Neural cell (in vitro differentiated cells): ENCODE results near the gene CDK5RAP2. TPM values are rescaled to one million over a fixed set of nuclear protein-coding genes. Genes with fewer than 3 reads are reported as not detected.

ENCODE experiments used
- H2AFZ ChIP-seq: fragments of 200-600, 300-800 bp; sonication (generic), shearing (Covaris generic); 2 replicates; pipeline ENCODE4 v1.6.0; 2014; ENCODE audit warnings: low read depth, mild to moderate bottlenecking, antibody characterized with exemption, low read length, moderate library complexity
- H3F3A ChIP-seq: fragments of 200-600 bp; shearing (Covaris generic); 2 replicates; pipeline ENCODE4 v1.6.1; 2016; ENCODE audit warnings: mild to moderate bottlenecking, moderate library complexity, mixed read lengths, antibody characterized with exemption, low read length; ENCODE audit not compliant: insufficient read depth, poor library complexity, severe bottlenecking
- H3K27ac ChIP-seq: fragments of 200-600, 300-800 bp; sonication (generic), shearing (Covaris generic); 2 replicates; pipeline ENCODE4 v1.5.1; 2014; ENCODE audit warnings: mild to moderate bottlenecking, low read length, moderate library complexity
- H3K27me3 ChIP-seq: fragments of 300-800, 200-600 bp; sonication (generic), shearing (Covaris generic); 2 replicates; pipeline ENCODE4 v1.6.0; 2014; ENCODE audit warnings: mild to moderate bottlenecking, low read depth, low read length, moderate library complexity; ENCODE audit not compliant: insufficient read depth
- H3K36me3 ChIP-seq: fragments of 300-800, 200-600 bp; sonication (generic), shearing (Covaris generic); 2 replicates; pipeline ENCODE4 v1.5.1; 2014; ENCODE audit warnings: mild to moderate bottlenecking, antibody characterized with exemption, low read length, moderate library complexity; ENCODE audit not compliant: insufficient read depth
- H3K4me2 ChIP-seq: fragments of 300-800, 200-600 bp; sonication (generic), shearing (Covaris generic); 2 replicates; pipeline ENCODE4 v1.6.0; 2014; ENCODE audit warnings: mild to moderate bottlenecking, low read length
- H3K4me3 ChIP-seq: fragments of 300-800, 200-600 bp; sonication (generic), shearing (Covaris generic); 2 replicates; pipeline ENCODE4 v1.5.1; 2014; ENCODE audit warnings: mild to moderate bottlenecking, low read length, moderate library complexity
- H3K79me2 ChIP-seq: fragments of 200-600 bp; shearing (Covaris generic); replicated peaks from 2 replicates; pipeline ENCODE4 v1.6.0; 2014; ENCODE audit warnings: mild to moderate bottlenecking, low read length, moderate library complexity; ENCODE audit not compliant: insufficient read depth
- H3K9ac ChIP-seq: fragments of 300-800, 200-600 bp; sonication (generic), shearing (Covaris generic); 2 replicates; pipeline ENCODE4 v1.6.1; 2016; ENCODE audit warnings: mild to moderate bottlenecking, low read length, mixed read lengths
- H3K9me2 ChIP-seq: fragments of 200-600 bp; shearing (Covaris generic); 2 replicates; pipeline ENCODE4 v1.6.1; 2016; ENCODE audit warnings: mild to moderate bottlenecking, low read length, mixed read lengths; ENCODE audit not compliant: insufficient read depth
- H3K9me3 ChIP-seq: fragments of 200-600, 300-800 bp; sonication (generic), shearing (Covaris generic); 2 replicates; pipeline ENCODE4 v1.6.1; 2016; ENCODE audit warnings: mild to moderate bottlenecking, mixed run types, low read length, moderate library complexity, mixed read lengths
- H4K20me1 ChIP-seq: fragments of 200-600 bp; shearing (Covaris generic); 2 replicates; pipeline ENCODE4 v1.6.1; 2016; ENCODE audit warnings: mild to moderate bottlenecking, mixed run types; ENCODE audit not compliant: insufficient read depth
- EP300 ChIP-seq: fragments of 450-650 bp; conservative IDR thresholded peaks from 2 replicates; pipeline ENCODE4 v1.6.1; 2014; ENCODE audit warnings: antibody characterized with exemption, mild to moderate bottlenecking, moderate library complexity; ENCODE audit not compliant: poor library complexity, severe bottlenecking
- EZH2 ChIP-seq: fragments of 200-600, 300-800 bp; shearing (Covaris generic), sonication (generic); IDR thresholded peaks from 2 replicates; pipeline ENCODE4 v1.6.1; 2014; ENCODE audit warnings: antibody characterized with exemption, low read length, borderline replicate concordance, mild to moderate bottlenecking; ENCODE audit not compliant: insufficient read depth, poor library complexity, severe bottlenecking
- MXI1 ChIP-seq: fragments of 450-650 bp; conservative IDR thresholded peaks from 2 replicates; pipeline ENCODE4 v1.6.1; 2014; ENCODE audit warnings: antibody characterized with exemption, mild to moderate bottlenecking; ENCODE audit not compliant: poor library complexity, severe bottlenecking
- POLR2AphosphoS5 ChIP-seq: IDR thresholded peaks from 2 replicates; pipeline ENCODE4 v1.6.1; 2012
- RAD21 ChIP-seq: fragments of 450-650 bp; conservative IDR thresholded peaks from 2 replicates; pipeline ENCODE4 v1.6.1; 2014; ENCODE audit warnings: antibody characterized with exemption, mild to moderate bottlenecking, moderate library complexity
- SMC3 ChIP-seq: fragments of 450-650 bp; conservative IDR thresholded peaks from 2 replicates; pipeline ENCODE4 v1.6.1; 2014; ENCODE audit warnings: antibody characterized with exemption, mild to moderate bottlenecking, moderate library complexity; ENCODE audit not compliant: poor library complexity
- TAF1 ChIP-seq: IDR thresholded peaks from 2 replicates; pipeline ENCODE4 v1.6.1; 2012; ENCODE audit warnings: low read depth
- polyA plus RNA-seq: library from polyadenylated mRNA; depleted of rRNA; stranded (reverse); fragments of >200 nt; gene quantifications from 2 replicates; pipeline ENCODE4 v1.2.3, GENCODE V29; 2014
- TF ChIP-seq, protein P1 (sequence below): fragments of 450-650 bp; IDR thresholded peaks from 2 replicates; pipeline ENCODE4 v1.5.1; 2014; ENCODE audit warnings: antibody characterized with exemption, mild to moderate bottlenecking, moderate library complexity; ENCODE audit not compliant: poor library complexity, severe bottlenecking
- TF ChIP-seq, protein P2 (sequence below): IDR thresholded peaks from 2 replicates; pipeline ENCODE4 v1.6.1; 2012; ENCODE audit warnings: borderline replicate concordance

Gene CDK5RAP2
- polyA plus RNA-seq, 1 donor from 2014 or later, result 43.3 TPM

DNA sequence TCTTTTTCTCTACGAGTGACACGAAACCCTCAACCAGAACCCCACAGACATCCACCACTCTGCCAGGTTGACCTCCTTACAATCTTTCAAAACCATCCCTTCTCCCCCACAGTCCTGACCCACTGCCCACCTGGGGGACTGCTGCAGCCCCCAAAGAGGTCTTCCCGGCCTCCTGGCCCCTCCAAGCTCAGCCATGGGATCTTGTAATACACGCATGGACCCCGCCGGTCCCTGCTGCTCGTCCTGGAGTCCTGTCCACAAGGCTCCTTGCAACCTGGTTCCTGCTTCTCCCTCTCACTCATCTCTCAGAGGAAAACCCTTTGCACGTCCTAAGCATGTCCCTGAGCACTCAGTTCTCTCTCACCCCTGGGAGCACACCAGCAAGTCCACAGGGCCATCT, 187.3 kb downstream of the CDK5RAP2 start:
- Histone ChIP-seq H3K4me2 (no peak overlapping the region), H4K20me1 (no peaks in the 10 kb centered on the region), H3K4me3 (no peak overlapping the region), H3K9me2 (no peaks in the 10 kb centered on the region), H3K27me3 (no peaks in the 10 kb centered on the region), H2AFZ (no peak overlapping the region), H3F3A (no peaks in the 10 kb centered on the region), H3K27ac (no peak overlapping the region), H3K36me3 (peaks cover 4% of the 10 kb centered on the region), H3K79me2 (no peaks in the 10 kb centered on the region), H3K9ac (no peak overlapping the region), H3K9me3 (no peaks in the 10 kb centered on the region)
- no peak for TF ChIP-seq POLR2AphosphoS5
- TF ChIP-seq, protein P1, sequence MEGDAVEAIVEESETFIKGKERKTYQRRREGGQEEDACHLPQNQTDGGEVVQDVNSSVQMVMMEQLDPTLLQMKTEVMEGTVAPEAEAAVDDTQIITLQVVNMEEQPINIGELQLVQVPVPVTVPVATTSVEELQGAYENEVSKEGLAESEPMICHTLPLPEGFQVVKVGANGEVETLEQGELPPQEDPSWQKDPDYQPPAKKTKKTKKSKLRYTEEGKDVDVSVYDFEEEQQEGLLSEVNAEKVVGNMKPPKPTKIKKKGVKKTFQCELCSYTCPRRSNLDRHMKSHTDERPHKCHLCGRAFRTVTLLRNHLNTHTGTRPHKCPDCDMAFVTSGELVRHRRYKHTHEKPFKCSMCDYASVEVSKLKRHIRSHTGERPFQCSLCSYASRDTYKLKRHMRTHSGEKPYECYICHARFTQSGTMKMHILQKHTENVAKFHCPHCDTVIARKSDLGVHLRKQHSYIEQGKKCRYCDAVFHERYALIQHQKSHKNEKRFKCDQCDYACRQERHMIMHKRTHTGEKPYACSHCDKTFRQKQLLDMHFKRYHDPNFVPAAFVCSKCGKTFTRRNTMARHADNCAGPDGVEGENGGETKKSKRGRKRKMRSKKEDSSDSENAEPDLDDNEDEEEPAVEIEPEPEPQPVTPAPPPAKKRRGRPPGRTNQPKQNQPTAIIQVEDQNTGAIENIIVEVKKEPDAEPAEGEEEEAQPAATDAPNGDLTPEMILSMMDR, result no peak
- TF ChIP-seq EP300, result no peak
- no peak for TF ChIP-seq TAF1
- TF ChIP-seq SMC3, result no peak
- TF ChIP-seq, protein P2, sequence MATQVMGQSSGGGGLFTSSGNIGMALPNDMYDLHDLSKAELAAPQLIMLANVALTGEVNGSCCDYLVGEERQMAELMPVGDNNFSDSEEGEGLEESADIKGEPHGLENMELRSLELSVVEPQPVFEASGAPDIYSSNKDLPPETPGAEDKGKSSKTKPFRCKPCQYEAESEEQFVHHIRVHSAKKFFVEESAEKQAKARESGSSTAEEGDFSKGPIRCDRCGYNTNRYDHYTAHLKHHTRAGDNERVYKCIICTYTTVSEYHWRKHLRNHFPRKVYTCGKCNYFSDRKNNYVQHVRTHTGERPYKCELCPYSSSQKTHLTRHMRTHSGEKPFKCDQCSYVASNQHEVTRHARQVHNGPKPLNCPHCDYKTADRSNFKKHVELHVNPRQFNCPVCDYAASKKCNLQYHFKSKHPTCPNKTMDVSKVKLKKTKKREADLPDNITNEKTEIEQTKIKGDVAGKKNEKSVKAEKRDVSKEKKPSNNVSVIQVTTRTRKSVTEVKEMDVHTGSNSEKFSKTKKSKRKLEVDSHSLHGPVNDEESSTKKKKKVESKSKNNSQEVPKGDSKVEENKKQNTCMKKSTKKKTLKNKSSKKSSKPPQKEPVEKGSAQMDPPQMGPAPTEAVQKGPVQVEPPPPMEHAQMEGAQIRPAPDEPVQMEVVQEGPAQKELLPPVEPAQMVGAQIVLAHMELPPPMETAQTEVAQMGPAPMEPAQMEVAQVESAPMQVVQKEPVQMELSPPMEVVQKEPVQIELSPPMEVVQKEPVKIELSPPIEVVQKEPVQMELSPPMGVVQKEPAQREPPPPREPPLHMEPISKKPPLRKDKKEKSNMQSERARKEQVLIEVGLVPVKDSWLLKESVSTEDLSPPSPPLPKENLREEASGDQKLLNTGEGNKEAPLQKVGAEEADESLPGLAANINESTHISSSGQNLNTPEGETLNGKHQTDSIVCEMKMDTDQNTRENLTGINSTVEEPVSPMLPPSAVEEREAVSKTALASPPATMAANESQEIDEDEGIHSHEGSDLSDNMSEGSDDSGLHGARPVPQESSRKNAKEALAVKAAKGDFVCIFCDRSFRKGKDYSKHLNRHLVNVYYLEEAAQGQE, result no peak
- TF ChIP-seq RAD21, result no peak
- no peak for TF ChIP-seq MXI1
- no peak for TF ChIP-seq EZH2

DNA sequence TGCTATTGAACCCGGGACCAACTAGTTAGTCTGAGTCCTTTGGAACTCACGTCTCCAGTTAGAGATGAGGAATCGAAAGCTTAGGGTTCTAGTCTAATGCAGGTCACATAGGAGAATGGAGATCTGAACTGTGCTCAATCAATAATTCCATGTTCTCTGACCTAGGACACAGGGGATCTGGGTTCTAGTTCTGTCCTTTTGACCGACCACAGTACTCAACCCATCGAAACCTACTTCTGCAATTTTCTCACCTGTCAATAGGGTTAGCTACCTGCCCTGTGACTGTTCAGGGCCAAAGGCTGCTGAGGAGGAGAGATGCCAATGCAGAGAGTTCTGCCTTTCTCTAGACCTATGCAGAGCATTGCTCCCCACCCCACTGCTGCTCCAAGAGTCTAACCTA, 187.7 kb downstream of the CDK5RAP2 start:
- H3K9ac ChIP-seq, result no peak overlapping the region
- no peak overlapping the region for H2AFZ ChIP-seq
- no peaks in the 10 kb centered on the region for H3K27me3 ChIP-seq
- H3K9me3 ChIP-seq, result no peaks in the 10 kb centered on the region
- H4K20me1 ChIP-seq, result no peaks in the 10 kb centered on the region
- no peaks in the 10 kb centered on the region for H3K79me2 ChIP-seq
- H3K9me2 ChIP-seq, result no peaks in the 10 kb centered on the region
- H3F3A ChIP-seq, result no peaks in the 10 kb centered on the region
- no peak overlapping the region for H3K4me3 ChIP-seq
- TF ChIP-seq POLR2AphosphoS5 (no peak), SMC3 (no peak), MXI1 (no peak), TAF1 (no peak), EP300 (no peak)
- no peak overlapping the region for H3K27ac ChIP-seq
- no peak overlapping the region for H3K4me2 ChIP-seq
- peaks cover 4% of the 10 kb centered on the region for H3K36me3 ChIP-seq

DNA sequence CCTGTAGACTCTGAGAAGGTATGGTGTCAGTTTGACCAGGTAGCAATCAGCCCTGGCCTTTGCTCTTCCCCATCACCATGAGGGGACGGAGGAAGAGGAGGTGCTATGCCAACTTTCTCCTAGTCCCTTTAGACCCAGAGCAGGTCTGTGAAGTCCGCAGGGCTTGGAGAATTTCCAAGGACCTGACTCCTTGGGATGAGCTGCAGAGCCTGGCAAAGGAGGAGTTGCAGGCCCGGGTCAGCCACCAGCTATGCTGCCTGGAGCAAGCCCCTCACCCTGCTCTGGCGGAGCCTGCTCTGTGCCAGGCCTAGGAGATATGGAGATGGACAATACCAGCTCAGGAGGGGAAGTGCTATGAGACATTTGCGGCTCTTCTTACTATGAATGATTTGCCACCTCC, 188.3 kb downstream of the CDK5RAP2 start:
- H4K20me1 ChIP-seq, result no peaks in the 10 kb centered on the region
- no peak overlapping the region for H3K4me3 ChIP-seq
- peaks cover 4% of the 10 kb centered on the region for H3K36me3 ChIP-seq
- H3K9ac ChIP-seq, result no peak overlapping the region
- no peaks in the 10 kb centered on the region for H3F3A ChIP-seq
- TF ChIP-seq, protein P1, result no peak
- TF ChIP-seq RAD21, result no peak
- TF ChIP-seq, protein P2, result no peak
- no peak for TF ChIP-seq TAF1
- TF ChIP-seq EZH2, result no peak
- no peak for TF ChIP-seq MXI1
- no peak for TF ChIP-seq POLR2AphosphoS5
- no peak for TF ChIP-seq SMC3
- TF ChIP-seq EP300, result no peak
- no peak overlapping the region for H3K4me2 ChIP-seq
- H3K27me3 ChIP-seq, result no peaks in the 10 kb centered on the region
- no peaks in the 10 kb centered on the region for H3K79me2 ChIP-seq
- H3K9me2 ChIP-seq, result no peaks in the 10 kb centered on the region
- no peaks in the 10 kb centered on the region for H3K9me3 ChIP-seq
- no peak overlapping the region for H2AFZ ChIP-seq
- no peak overlapping the region for H3K27ac ChIP-seq
